ENCODE measurements around the gene XRRA1. TPM values are rescaled to one million over a fixed set of nuclear protein-coding genes. Genes with fewer than 3 reads are reported as not detected.

XRRA1 gene
- 4.1 to 7.7 TPM (median 5.2 TPM) in 5 replicates for total RNA-seq (2022; extraction: Qiagen RNA extraction; ENCODE audit: low read depth)

GRCh38 chr11:74948898-74949752, at the start of gene XRRA1, which contains the start of gene SPCS2:
XRRA1 (minus strand) TSS chr11:74949091; CDS start chr11:74940878, 8,213 bp downstream.
SPCS2 (plus strand) TSS chr11:74949266; CDS start chr11:74949286, 20 bp downstream.

GRCh38 chr11:74988541-74989259, 39.8 kb upstream of the XRRA1 start, which contains the start of gene NEU3:
NEU3 (plus strand) TSS chr11:74988933; CDS start chr11:74989061, 128 bp downstream.

Other genes with a start within 250 kb of the XRRA1 start
- 2.5 to 5.7 TPM (median 4.3 TPM) in 5 replicates for gene CHRDL2, start 217.7 kb downstream of the XRRA1 start, total RNA-seq (2022; extraction: Qiagen RNA extraction; ENCODE audit: low read depth)
- 4.3 to 7.5 TPM (median 5.1 TPM) in 5 replicates for gene RNF169, start 200.2 kb downstream of the XRRA1 start, total RNA-seq (2022; extraction: Qiagen RNA extraction; ENCODE audit: low read depth)
- gene SPCS2, start 175 bp upstream of the XRRA1 start, total RNA-seq (2022; extraction: Qiagen RNA extraction; ENCODE audit: low read depth): 221 to 368 TPM (median 262 TPM) in 5 replicates
- 2.7 to 5.4 TPM (median 4.1 TPM) in 5 replicates for gene NEU3, start 39.8 kb upstream of the XRRA1 start, total RNA-seq (2022; extraction: Qiagen RNA extraction; ENCODE audit: low read depth)
- gene OR2AT4, start 147.8 kb upstream of the XRRA1 start, total RNA-seq (2022; extraction: Qiagen RNA extraction; ENCODE audit: low read depth): 0.02 TPM in 1 of 5 replicates, not detected in the others
- 3.3 to 6.7 TPM (median 4.1 TPM) in 5 replicates for gene SLCO2B1, start 202.0 kb upstream of the XRRA1 start, total RNA-seq (2022; extraction: Qiagen RNA extraction; ENCODE audit: low read depth)